ENCODE data around the gene LRRC36. TPM values are rescaled to one million over a fixed set of nuclear protein-coding genes. Genes with fewer than 3 reads are reported as not detected.
A peak's percentile ranks its signal among the peaks of the same experiment; 100 is the strongest.

The LRRC36 gene
- total RNA-seq, 2 donors from 2014 or later = 1.1 TPM; not detected in 1

- no peak for TF ChIP-seq CTCF (IDR thresholded peaks at IDR 0.05)
- H3K27me3 ChIP-seq = peaks cover 7% of the 10 kb centered on the region
- H3K9me3 ChIP-seq = no peaks in the 10 kb centered on the region
- no peak overlapping the region for H3K4me3 ChIP-seq
- H3K36me3 ChIP-seq = no peaks in the 10 kb centered on the region
- no peak overlapping the region for H3K27ac ChIP-seq
- intact Hi-C loops (cut with DNase I) = loop anchor here (10.0 kb wide), 1 partner anchor 53 kb away; no protein-coding TSS in a partner anchor
- H3K9ac ChIP-seq (ENCODE audit: low read depth in 2 of 2, low read length in 2 of 2) = no peak overlapping the region
- peaks cover 18% of the 10 kb centered on the region for H3K4me1 ChIP-seq
- DNase-seq = no peak
Measured at GRCh38 chr16:67397812-67398545, 71.4 kb downstream of the LRRC36 start.

GRCh38 chr16:67398546-67399217 lies 72.1 kb downstream of the LRRC36 start:
- Histone ChIP-seq H3K4me1 (peaks cover 14% of the 10 kb centered on the region), H3K4me3 (no peak overlapping the region), H3K9ac (ENCODE audit: low read depth in 2 of 2, low read length in 2 of 2) (no peak overlapping the region), H3K36me3 (no peaks in the 10 kb centered on the region), H3K27ac (no peak overlapping the region), H3K9me3 (no peaks in the 10 kb centered on the region), H3K27me3 (peaks cover 6% of the 10 kb centered on the region)
- TF ChIP-seq CTCF (IDR thresholded peaks at IDR 0.05) = no peak
- intact Hi-C loops (cut with DNase I) = loop anchor here (10.0 kb wide), 1 partner anchor 54 kb away; no protein-coding TSS in a partner anchor
- no peak for DNase-seq

GRCh38 chr16:67399218-67399733 lies 72.7 kb downstream of the LRRC36 start:
- Histone ChIP-seq H3K4me1 (peaks cover 11% of the 10 kb centered on the region), H3K9ac (ENCODE audit: low read depth in 2 of 2, low read length in 2 of 2) (peak overlapping the region in 1 of 2 donors; percentile 35), H3K27me3 (peaks cover under 1% of the 10 kb centered on the region), H3K36me3 (no peaks in the 10 kb centered on the region), H3K4me3 (no peak overlapping the region), H3K9me3 (no peaks in the 10 kb centered on the region), H3K27ac (no peak overlapping the region)
- TF ChIP-seq CTCF (IDR thresholded peaks at IDR 0.05) = peak; percentile 78
- intact Hi-C loops (cut with DNase I) = loop anchor here (10.0 kb wide), 1 partner anchor 54 kb away; no protein-coding TSS in a partner anchor
- peak; percentile 53 for DNase-seq

GRCh38 chr16:67399749-67400704 lies 73.4 kb downstream of the LRRC36 start:
- intact Hi-C loops (cut with DNase I) = loop anchor here (10.0 kb wide), 1 partner anchor 55 kb away; no protein-coding TSS in a partner anchor
- no peak for TF ChIP-seq CTCF (IDR thresholded peaks at IDR 0.05)
- no peaks in the 10 kb centered on the region for H3K9me3 ChIP-seq
- H3K27ac ChIP-seq = no peak overlapping the region
- no peak overlapping the region for H3K4me3 ChIP-seq
- peaks cover 14% of the 10 kb centered on the region for H3K4me1 ChIP-seq
- DNase-seq = no peak
- H3K27me3 ChIP-seq = no peaks in the 10 kb centered on the region
- no peaks in the 10 kb centered on the region for H3K36me3 ChIP-seq
- no peak overlapping the region for H3K9ac ChIP-seq (ENCODE audit: low read depth in 2 of 2, low read length in 2 of 2)

GRCh38 chr16:67400901-67401300 lies 74.3 kb downstream of the LRRC36 start:
- H3K9ac ChIP-seq (ENCODE audit: low read depth in 2 of 2, low read length in 2 of 2) = no peak overlapping the region
- H3K27me3 ChIP-seq = no peaks in the 10 kb centered on the region
- no peaks in the 10 kb centered on the region for H3K9me3 ChIP-seq
- no peak overlapping the region for H3K27ac ChIP-seq
- peaks cover 13% of the 10 kb centered on the region for H3K4me1 ChIP-seq
- DNase-seq = no peak
- no peak for TF ChIP-seq CTCF (IDR thresholded peaks at IDR 0.05)
- H3K36me3 ChIP-seq = no peaks in the 10 kb centered on the region
- intact Hi-C loops (cut with DNase I) = no loop called here
- H3K4me3 ChIP-seq = no peak overlapping the region

All from colonic mucosa (tissue), 4 donors.